PFSK-1 (cell line): ENCODE results near the gene MSGN1.

ENCODE experiments used
- FOXP2 ChIP-seq: optimal IDR thresholded peaks from 2 replicates; pipeline ENCODE3; 2011; ENCODE audit warnings: borderline replicate concordance, control low read depth, inconsistent platforms; ENCODE audit not compliant: insufficient read depth; ENCODE audit errors: extremely low read length, extremely low read depth
- POLR2AphosphoS5 ChIP-seq: IDR thresholded peaks from 2 replicates; pipeline ENCODE4 v1.6.1; 2012; ENCODE audit warnings: low read depth, mild to moderate bottlenecking, control low read depth, low read length, moderate library complexity
- SIN3A ChIP-seq: IDR thresholded peaks from 2 replicates; pipeline ENCODE4 v1.6.1; 2012; ENCODE audit warnings: mild to moderate bottlenecking, low read length, moderate library complexity, borderline replicate concordance; ENCODE audit not compliant: insufficient read depth
- TAF1 ChIP-seq: IDR thresholded peaks from 2 replicates; pipeline ENCODE4 v1.6.1; 2012; ENCODE audit warnings: low read length, control low read depth, borderline replicate concordance; ENCODE audit not compliant: insufficient read depth
- TF ChIP-seq, protein P1 (sequence below), 2 experiments: IDR thresholded peaks; 2 replicates each; pipeline versions ENCODE4 v1.6.1 to v1.8.0; 2011 to 2012; ENCODE audit warnings: low read depth in 2 of 2, low read length in 2 of 2, control low read depth in 1 of 2, inconsistent platforms in 1 of 2, mild to moderate bottlenecking in 1 of 2, moderate library complexity in 1 of 2; ENCODE audit not compliant: insufficient read depth in 1 of 2

DNA sequence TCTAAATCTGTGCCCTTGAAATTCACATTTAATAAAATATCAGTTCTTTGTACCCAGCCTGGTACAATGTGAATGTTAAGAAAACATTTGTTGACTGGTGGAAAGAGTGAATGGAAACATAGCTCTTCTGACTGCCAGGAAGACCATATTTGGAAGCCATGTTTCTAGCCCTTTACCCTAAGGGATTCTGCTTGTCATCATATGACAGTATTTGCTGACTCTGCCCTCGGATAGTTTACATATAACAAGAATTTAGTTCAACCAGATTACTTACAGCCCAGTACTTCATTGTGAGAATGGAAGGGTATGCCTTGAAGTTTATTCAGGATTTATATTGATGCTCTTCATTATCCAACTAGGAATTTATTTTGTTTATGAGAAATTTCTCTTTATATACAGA, 48.4 kb downstream of the MSGN1 start:
- no peak for TF ChIP-seq SIN3A
- TF ChIP-seq, protein P1, sequence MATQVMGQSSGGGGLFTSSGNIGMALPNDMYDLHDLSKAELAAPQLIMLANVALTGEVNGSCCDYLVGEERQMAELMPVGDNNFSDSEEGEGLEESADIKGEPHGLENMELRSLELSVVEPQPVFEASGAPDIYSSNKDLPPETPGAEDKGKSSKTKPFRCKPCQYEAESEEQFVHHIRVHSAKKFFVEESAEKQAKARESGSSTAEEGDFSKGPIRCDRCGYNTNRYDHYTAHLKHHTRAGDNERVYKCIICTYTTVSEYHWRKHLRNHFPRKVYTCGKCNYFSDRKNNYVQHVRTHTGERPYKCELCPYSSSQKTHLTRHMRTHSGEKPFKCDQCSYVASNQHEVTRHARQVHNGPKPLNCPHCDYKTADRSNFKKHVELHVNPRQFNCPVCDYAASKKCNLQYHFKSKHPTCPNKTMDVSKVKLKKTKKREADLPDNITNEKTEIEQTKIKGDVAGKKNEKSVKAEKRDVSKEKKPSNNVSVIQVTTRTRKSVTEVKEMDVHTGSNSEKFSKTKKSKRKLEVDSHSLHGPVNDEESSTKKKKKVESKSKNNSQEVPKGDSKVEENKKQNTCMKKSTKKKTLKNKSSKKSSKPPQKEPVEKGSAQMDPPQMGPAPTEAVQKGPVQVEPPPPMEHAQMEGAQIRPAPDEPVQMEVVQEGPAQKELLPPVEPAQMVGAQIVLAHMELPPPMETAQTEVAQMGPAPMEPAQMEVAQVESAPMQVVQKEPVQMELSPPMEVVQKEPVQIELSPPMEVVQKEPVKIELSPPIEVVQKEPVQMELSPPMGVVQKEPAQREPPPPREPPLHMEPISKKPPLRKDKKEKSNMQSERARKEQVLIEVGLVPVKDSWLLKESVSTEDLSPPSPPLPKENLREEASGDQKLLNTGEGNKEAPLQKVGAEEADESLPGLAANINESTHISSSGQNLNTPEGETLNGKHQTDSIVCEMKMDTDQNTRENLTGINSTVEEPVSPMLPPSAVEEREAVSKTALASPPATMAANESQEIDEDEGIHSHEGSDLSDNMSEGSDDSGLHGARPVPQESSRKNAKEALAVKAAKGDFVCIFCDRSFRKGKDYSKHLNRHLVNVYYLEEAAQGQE (IDR thresholded peaks at IDR 0.05; ENCODE audit: insufficient read depth in 1 of 2, low read depth in 2 of 2, low read length in 2 of 2) = no peak
- no peak for TF ChIP-seq TAF1
- TF ChIP-seq POLR2AphosphoS5 = no peak
- no peak for TF ChIP-seq FOXP2
